HepG2 (cell line): ENCODE data around the gene MTHFR. TPM values are rescaled to one million over a fixed set of nuclear protein-coding genes. Genes with fewer than 3 reads are reported as not detected.

Experiments
- ATAC-seq: fragments of 200-7000 bp; cut with Tn5 transposase; 3 replicates; pipeline ENCODE4 v1.9.1; 2020; ENCODE audit warnings: mild to moderate bottlenecking, moderate library complexity
- BruUV-seq: library from RNA; stranded (reverse); fragments of 400-500 nt; replicated peaks from 2 replicates; lab custom pipeline; 2021; lab: Mats Ljungman, UMichigan
- CTCF ChIA-PET: fragments of 300-600 bp; formaldehyde crosslinking; extraction: SDS; loops from one replicate; lab custom pipeline; 2021; ENCODE audit warnings: low total read pairs, inconsistent platforms, low intra/inter-chr PET ratio; lab: Yijun Ruan, JAX
- POLR2A ChIA-PET: fragments of 350-600 bp; sonication (Branson Sonifier 250); formaldehyde crosslinking; loops from one replicate; lab custom pipeline; 2020; ENCODE audit warnings: antibody characterized with exemption, inconsistent platforms; lab: Yijun Ruan, JAX
- DNase-seq: peaks from one replicate; pipeline ENCODE4 v3.0.0-alpha.2; 2015; ENCODE audit warnings: low spot score
- FAIRE-seq: peaks from 3 replicates; lab custom pipeline; 2011; peaks lifted over from hg19 to GRCh38; lab: Jason Lieb, UNC
- H2AFZ ChIP-seq: one replicate; pipeline ENCODE4 v1.6.1; 2011; ENCODE audit warnings: low read length, inconsistent platforms
- H3K27ac ChIP-seq: fragments of 300-600 bp; 3 replicates; pipeline ENCODE4 v1.8.0; 2011; ENCODE audit warnings: mixed run types, mild to moderate bottlenecking, mixed read lengths, low read length, inconsistent platforms; ENCODE audit not compliant: insufficient read depth; ENCODE audit errors: extremely low read length
- H3K27me3 ChIP-seq, 2 experiments: fragments of 200-600 bp in 1 of 2; 2 replicates in 1 of 2; 3 replicates in 1 of 2; pipeline versions ENCODE4 v1.6.0 to v1.8.0; 2011; ENCODE audit warnings: low read length in 2 of 2, mild to moderate bottlenecking in 2 of 2, moderate library complexity in 2 of 2, inconsistent platforms in 1 of 2; ENCODE audit not compliant: insufficient read depth in 2 of 2, control insufficient read depth in 1 of 2
- H3K36me3 ChIP-seq, 2 experiments: fragments of 200-600 bp in 1 of 2; replicated peaks in 1 of 2; 2 replicates in 1 of 2; 3 replicates in 1 of 2; pipeline versions ENCODE4 v1.5.1 to v1.8.0; 2011; ENCODE audit warnings: low read length in 2 of 2, inconsistent platforms in 1 of 2; ENCODE audit not compliant: insufficient read depth in 2 of 2, control insufficient read depth in 1 of 2
- H3K4me1 ChIP-seq: 2 replicates; pipeline ENCODE4 v1.5.1; 2012; ENCODE audit warnings: low read length, inconsistent platforms; ENCODE audit not compliant: insufficient read depth
- H3K4me2 ChIP-seq: 2 replicates; pipeline ENCODE4 v1.6.0; 2011; ENCODE audit warnings: low read depth, low read length, inconsistent platforms
- H3K4me3 ChIP-seq, 3 experiments: fragments of 200-600 bp in 1 of 3; sonication (generic), shearing (Covaris generic) in 1 of 3; replicated peaks in 1 of 3; 2 replicates each; pipeline ENCODE4 v1.5.1; 2011 to 2016; ENCODE audit warnings: low read length in 3 of 3, inconsistent platforms in 2 of 3, low read depth in 2 of 3, mild to moderate bottlenecking in 2 of 3, control low read depth in 1 of 3, mixed read lengths in 1 of 3; ENCODE audit not compliant: insufficient read depth in 1 of 3
- H3K79me2 ChIP-seq: one replicate; pipeline ENCODE4 v1.6.1; 2011; ENCODE audit warnings: low read length, inconsistent platforms; ENCODE audit not compliant: insufficient read depth
- H3K9ac ChIP-seq: 2 replicates; pipeline ENCODE4 v1.6.0; 2011; ENCODE audit warnings: mild to moderate bottlenecking, low read depth, low read length, inconsistent platforms; ENCODE audit not compliant: insufficient read depth
- H3K9me3 ChIP-seq: 2 replicates; pipeline ENCODE4 v1.5.1; 2012; ENCODE audit warnings: mild to moderate bottlenecking, low read length
- H4K20me1 ChIP-seq: 2 replicates; pipeline ENCODE4 v1.6.0; 2011; ENCODE audit warnings: inconsistent platforms, mild to moderate bottlenecking, low read length, moderate library complexity; ENCODE audit not compliant: insufficient read depth
- CREB1 ChIP-seq, 2 experiments: fragments of 450-650 bp in 1 of 2; IDR thresholded peaks; 2 replicates each; pipeline ENCODE4 v1.6.1; 2016 to 2017; ENCODE audit warnings: control low read depth in 1 of 2, mild to moderate bottlenecking in 1 of 2, missing compliant biosample characterization in 1 of 2, missing genetic modification characterization in 1 of 2
- DNMT1 ChIP-seq: sonication (generic); formaldehyde crosslinking; IDR thresholded peaks from 2 replicates; pipeline ENCODE4 v1.5.1; 2020; ENCODE audit warnings: mild to moderate bottlenecking, missing genetic modification reagents
- GFI1 ChIP-seq: sonication (generic); formaldehyde crosslinking; IDR thresholded peaks from 2 replicates; pipeline ENCODE4 v1.5.0; 2020; ENCODE audit warnings: missing genetic modification reagents, mild to moderate bottlenecking, borderline replicate concordance
- HMG20A ChIP-seq: IDR thresholded peaks from 2 replicates; pipeline ENCODE4 v1.6.1; 2016; ENCODE audit warnings: borderline replicate concordance
- IKZF1 ChIP-seq: fragments of 450-650 bp; IDR thresholded peaks from 2 replicates; pipeline ENCODE4 v1.7.1; 2016
- KLF16 ChIP-seq, 2 experiments: sonication (generic) in 1 of 2; formaldehyde crosslinking in 1 of 2; IDR thresholded peaks; 2 replicates each; pipeline versions ENCODE4 v1.6.1 to v1.8.0; 2016 to 2023; ENCODE audit warnings: missing genetic modification reagents in 2 of 2, missing compliant biosample characterization in 1 of 2
- MEIS2 ChIP-seq: sonication (generic); formaldehyde crosslinking; IDR thresholded peaks from 2 replicates; pipeline ENCODE4 v1.9.0; 2021; ENCODE audit warnings: mild to moderate bottlenecking, missing genetic modification reagents
- MTF1 ChIP-seq: sonication (generic); formaldehyde crosslinking; IDR thresholded peaks from 2 replicates; pipeline ENCODE4 v1.5.0; 2020; ENCODE audit warnings: missing genetic modification reagents
- RELA ChIP-seq: sonication (generic); formaldehyde crosslinking; IDR thresholded peaks from 2 replicates; pipeline ENCODE4 v1.4.0; 2020; ENCODE audit warnings: missing genetic modification reagents
- SNRNP70 ChIP-seq: fragments of 200-400 bp; formaldehyde crosslinking; IDR thresholded peaks from 2 replicates; pipeline ENCODE4 v1.6.1; 2017; ENCODE audit warnings: mild to moderate bottlenecking, low read depth, low read length, moderate library complexity
- ZBTB7A ChIP-seq: sonication (generic); formaldehyde crosslinking; IDR thresholded peaks from 2 replicates; pipeline ENCODE4 v1.8.0; 2022; ENCODE audit warnings: mild to moderate bottlenecking, missing genetic modification reagents
- ZNF607 ChIP-seq: sonication (generic); formaldehyde crosslinking; IDR thresholded peaks from 2 replicates; pipeline ENCODE4 v1.5.1; 2020; ENCODE audit warnings: missing genetic modification reagents, mild to moderate bottlenecking, borderline replicate concordance
- whole genome bisulfite sequencing: methylation state at CpG from one replicate; pipeline ENCODE4 v1.1.6; 2017; ENCODE audit warnings: low lambda C conversion rate; 5-methylcytosine and 5-hydroxymethylcytosine counted together
- in situ Hi-C: cut with HindIII; loops from 2 replicates; pipeline ENCODE4 v1.10.0; 2017; ENCODE audit warnings: low pct_unique_long_range_greater_than_20kb; ENCODE audit not compliant: extremely low pct_ligation_motif_present
- intact Hi-C: fragments of 100-400 bp; cut with micrococcal nuclease; formaldehyde crosslinking; loops from one replicate; pipeline ENCODE4 v1.10.0; 2022; ENCODE audit not compliant: unreplicated experiment
- polyA plus RNA-seq, 8 experiments: library from polyadenylated mRNA; depleted of rRNA in 3 of 8; stranded (reverse) in 7 of 8; unstranded in 1 of 8; fragments of >200 nt; fragmentation: Illumina TruSeq in 4 of 8; extraction: Trizol in 4 of 8; gene quantifications; 2 replicates each; pipeline versions ENCODE4 v1.2.1 to v1.2.3, GENCODE V29; 2011 to 2016; ENCODE audit warnings: low read depth in 4 of 8, missing spikeins in 1 of 8, mixed read lengths in 1 of 8; ENCODE audit not compliant: insufficient read depth in 1 of 8
- total RNA-seq, 5 experiments: library from RNA; depleted of rRNA; stranded (reverse); fragments of >200 nt; fragmentation: Illumina TruSeq; extraction: Trizol; gene quantifications; 2 replicates each; pipeline ENCODE4 v1.2.3, GENCODE V29; 2016; ENCODE audit warnings: low read depth in 1 of 5
- TF ChIP-seq, protein P1 (sequence below): sonication (generic); formaldehyde crosslinking; IDR thresholded peaks from 2 replicates; pipeline ENCODE4 v1.4.0; 2020; ENCODE audit warnings: missing genetic modification reagents, mild to moderate bottlenecking, borderline replicate concordance
- TF ChIP-seq, protein P2 (sequence below): sonication (generic); formaldehyde crosslinking; IDR thresholded peaks from 2 replicates; pipeline ENCODE4 v1.5.0; 2020; ENCODE audit warnings: mild to moderate bottlenecking, low read depth, missing genetic modification reagents, borderline replicate concordance
- TF ChIP-seq, protein P3 (sequence below): sonication (generic); formaldehyde crosslinking; IDR thresholded peaks from 2 replicates; pipeline ENCODE4 v1.4.0; 2020; ENCODE audit warnings: mild to moderate bottlenecking, missing genetic modification reagents
- TF ChIP-seq, protein P4 (sequence below): sonication (generic); formaldehyde crosslinking; IDR thresholded peaks from 2 replicates; pipeline ENCODE4 v1.8.0; 2022; ENCODE audit warnings: missing genetic modification reagents, low read depth, mild to moderate bottlenecking, borderline replicate concordance

MTHFR gene
- total and polyA plus RNA-seq, 2 of the 13 experiments (the other 11 are each of a cell fraction or from before 2014, with no cell fraction given): 3.8 to 8.2 TPM

DNA sequence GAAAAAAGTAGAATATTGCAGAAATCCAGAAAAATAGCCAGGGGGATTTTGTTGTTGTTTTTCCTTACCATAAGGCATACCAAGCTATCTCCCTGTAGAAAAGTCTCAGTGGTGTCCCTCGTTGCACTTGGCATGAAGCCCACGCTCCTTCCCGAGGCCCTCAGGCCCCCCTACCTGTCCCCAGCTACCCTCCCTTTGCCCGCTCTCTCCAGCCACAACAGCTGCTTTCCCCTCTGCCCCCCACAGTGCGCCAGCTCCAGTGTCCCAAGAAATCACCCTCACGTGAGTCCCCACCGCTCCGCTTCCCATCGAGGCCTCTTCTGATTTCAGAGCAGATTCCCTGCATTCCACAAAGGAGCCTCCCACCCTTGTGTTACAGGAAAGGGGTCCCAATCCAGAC is 61.5 kb downstream of the MTHFR start:
- TF ChIP-seq, protein P1, sequence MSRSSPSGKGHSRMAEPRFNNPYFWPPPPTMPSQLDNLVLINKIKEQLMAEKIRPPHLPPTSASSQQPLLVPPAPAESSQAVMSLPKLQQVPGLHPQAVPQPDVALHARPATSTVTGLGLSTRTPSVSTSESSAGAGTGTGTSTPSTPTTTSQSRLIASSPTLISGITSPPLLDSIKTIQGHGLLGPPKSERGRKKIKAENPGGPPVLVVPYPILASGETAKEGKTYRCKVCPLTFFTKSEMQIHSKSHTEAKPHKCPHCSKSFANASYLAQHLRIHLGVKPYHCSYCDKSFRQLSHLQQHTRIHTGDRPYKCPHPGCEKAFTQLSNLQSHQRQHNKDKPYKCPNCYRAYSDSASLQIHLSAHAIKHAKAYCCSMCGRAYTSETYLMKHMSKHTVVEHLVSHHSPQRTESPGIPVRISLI: no peak
- TF ChIP-seq MEIS2 (no peak), CREB1 (IDR thresholded peaks at IDR 0.05) (no peak), CREB1 (CRISPR knock-in tag; IDR thresholded peaks at IDR 0.05) (no peak), GFI1 (CRISPR knock-in tag) (no peak), ZBTB7A (CRISPR knock-in tag) (no peak), HMG20A (CRISPR knock-in tag) (no peak), ZNF607 (no peak), SNRNP70 (no peak), RELA (CRISPR knock-in tag) (no peak), DNMT1 (no peak), IKZF1 (no peak), KLF16 (CRISPR knock-in tag; IDR thresholded peaks at IDR 0.05) (no peak), MTF1 (CRISPR knock-in tag) (no peak)
- TF ChIP-seq, protein P2, sequence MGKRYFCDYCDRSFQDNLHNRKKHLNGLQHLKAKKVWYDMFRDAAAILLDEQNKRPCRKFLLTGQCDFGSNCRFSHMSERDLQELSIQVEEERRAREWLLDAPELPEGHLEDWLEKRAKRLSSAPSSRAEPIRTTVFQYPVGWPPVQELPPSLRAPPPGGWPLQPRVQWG (CRISPR knock-in tag): no peak
- TF ChIP-seq, protein P3, sequence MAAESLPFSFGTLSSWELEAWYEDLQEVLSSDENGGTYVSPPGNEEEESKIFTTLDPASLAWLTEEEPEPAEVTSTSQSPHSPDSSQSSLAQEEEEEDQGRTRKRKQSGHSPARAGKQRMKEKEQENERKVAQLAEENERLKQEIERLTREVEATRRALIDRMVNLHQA (CRISPR knock-in tag): no peak
- TF ChIP-seq, protein P4, sequence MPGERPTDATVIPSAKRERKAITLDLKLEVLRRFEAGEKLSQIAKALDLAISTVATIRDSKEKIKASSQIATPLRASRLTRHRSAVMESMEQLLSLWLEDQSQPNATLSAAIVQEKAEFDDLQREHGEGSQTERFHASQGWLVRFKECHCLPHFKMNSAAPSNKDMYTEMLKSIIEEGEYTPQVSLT (CRISPR knock-in tag): no peak
- Histone ChIP-seq H4K20me1 (no peaks in the 10 kb centered on the region), H3K36me3 (peaks cover 0 to 1% of the 10 kb centered on the region in 2 experiments; a peak in 2 of 5 replicates), H3K4me2 (no peak overlapping the region), H3K27ac (no peak overlapping the region), H3K4me1 (peaks cover 5% of the 10 kb centered on the region; the same call in 1 of the 2 replicates), H3K4me3 (no peak overlapping the region), H2AFZ (no peak overlapping the region), H3K9ac (no peak overlapping the region), H3K27me3 (no peaks in the 10 kb centered on the region), H3K79me2 (no peaks in the 10 kb centered on the region), H3K9me3 (no peaks in the 10 kb centered on the region)
- no TSS peak for BruUV-seq
- ATAC-seq (no peak), FAIRE-seq (no peak), DNase-seq (no peak)
- in situ Hi-C loops (no loop called here), intact Hi-C loops (no loop called here)
- CTCF ChIA-PET: no interaction called here
- POLR2A ChIA-PET: no interaction called here
- WGBS: 92% methylated on average over 9 of the region's 9 CpGs
